ENCODE results near the gene THSD4.
"Not testable (repeated sequence)": the region's sequence is repeated elsewhere in the genome, so short reads cannot be mapped to it uniquely, and the experiment has no call there.

Gene THSD4

GRCh38 chr15:71709808-71710418, 594.6 kb downstream of the THSD4 start:
- no peak for DNase-seq

GRCh38 chr15:71712182-71712581, 596.9 kb downstream of the THSD4 start:
- DNase-seq, result no peak

DNA sequence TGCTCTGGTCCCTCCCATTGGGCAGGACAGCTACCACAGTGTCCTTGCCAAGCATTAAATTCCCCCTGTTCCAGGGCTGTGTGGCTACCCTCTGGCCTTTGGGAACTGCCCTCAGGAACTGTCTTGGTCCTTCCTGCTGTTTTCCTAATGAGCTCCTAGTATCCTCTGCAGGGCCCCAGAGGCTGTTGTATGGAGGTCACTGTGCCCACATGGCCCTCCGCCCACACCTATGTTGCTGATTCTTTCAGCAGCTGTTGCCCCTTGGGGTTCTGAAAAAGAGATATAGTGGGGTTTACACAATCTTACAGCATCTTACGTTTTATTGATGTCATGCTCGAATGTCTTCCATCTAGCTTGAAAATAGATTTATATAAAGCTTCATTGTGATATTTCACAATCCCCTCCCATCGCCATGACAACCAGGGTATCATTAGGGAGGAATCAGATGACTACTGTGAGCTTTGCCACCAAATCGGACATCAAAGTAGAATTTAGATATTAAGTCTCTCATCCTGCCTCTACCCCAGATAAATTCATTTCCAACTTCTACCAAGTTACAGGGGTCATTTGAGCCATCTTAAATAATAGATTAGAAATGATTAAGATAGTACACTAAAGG, 598.0 kb downstream of the THSD4 start:
- DNase-seq, result no peak

DNA sequence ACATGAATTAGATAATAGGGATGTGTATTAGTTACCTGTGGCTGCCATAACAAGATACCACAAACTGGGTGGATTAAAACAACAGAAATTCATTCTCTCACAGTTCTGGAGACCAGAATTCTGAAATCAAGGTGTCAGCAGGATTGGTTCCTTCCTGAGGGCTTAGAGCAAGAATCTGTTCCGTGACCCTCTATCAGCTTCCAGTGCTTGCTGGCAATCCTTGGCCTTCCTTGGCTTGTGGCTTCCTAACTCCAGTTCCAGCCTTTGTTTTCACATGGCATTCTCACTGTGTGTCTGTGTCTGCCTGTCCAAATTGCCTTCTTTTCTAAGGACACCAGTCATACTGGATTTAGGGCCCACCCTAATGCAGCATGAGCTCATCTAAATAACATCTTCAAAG, 600.6 kb downstream of the THSD4 start:
- DNase-seq, result no peak

GRCh38 chr15:71716990-71717389, 601.7 kb downstream of the THSD4 start:
- no peak for DNase-seq

DNA sequence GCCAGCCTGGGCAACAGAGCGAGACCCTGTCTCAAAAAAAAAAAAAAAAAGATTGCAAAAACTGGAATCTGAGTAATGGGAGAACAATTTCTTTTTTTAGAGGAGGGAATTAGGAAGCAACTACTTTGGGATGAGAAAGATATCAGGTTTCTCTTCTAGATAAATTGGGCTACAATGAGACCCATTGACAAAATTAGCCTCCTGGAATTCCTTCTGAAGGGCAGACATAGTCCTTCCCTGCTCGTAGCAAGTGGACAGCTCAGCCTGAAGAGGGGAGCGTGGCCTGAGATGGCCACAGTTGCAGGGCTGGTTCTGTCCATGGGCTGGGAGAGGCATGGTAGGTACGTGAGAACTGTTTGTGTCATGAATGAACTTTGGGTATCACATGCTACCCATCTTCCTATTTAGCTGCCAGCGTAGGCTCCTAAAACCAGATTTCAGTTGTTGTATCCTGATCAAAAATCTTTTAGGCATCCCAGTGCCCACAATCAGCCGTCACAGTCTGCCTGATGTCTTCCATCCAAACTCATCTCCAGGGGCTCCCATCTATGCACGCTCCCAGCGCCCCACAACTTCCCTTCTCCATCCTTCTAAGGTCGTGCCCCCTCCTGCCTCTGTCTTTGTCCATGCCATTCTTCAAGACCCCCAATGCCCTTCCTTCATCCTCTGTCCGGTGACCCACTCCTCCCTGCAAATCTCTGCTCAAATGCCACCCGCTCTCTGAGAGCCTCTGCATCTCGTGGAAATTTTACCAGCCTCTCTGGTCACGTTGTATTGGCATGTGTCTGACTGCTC, 603.0 kb downstream of the THSD4 start:
- no peak for DNase-seq

DNA sequence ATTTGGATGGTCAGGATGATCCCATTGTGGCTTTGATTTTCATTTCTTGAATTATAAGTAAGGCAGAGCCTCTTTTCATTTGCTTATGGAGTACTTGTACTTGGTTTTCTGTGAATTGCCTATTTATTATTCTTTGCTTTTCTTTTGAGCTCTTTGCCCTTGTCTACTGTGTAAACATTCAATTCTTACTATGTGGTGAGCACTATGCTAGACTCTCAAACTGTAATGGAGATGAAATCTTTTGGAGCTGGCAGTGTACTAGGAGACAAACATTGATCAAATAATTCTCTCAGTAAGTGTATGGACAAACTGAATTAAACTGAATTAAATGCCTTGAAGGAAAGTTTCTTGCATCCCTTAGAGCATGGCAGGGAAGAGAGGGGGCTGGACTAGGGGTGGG, 608.1 kb downstream of the THSD4 start:
- no peak for DNase-seq

GRCh38 chr15:71725207-71725955, 610.1 kb downstream of the THSD4 start:
- DNase-seq, result not testable (repeated sequence)

- DNase-seq, result no peak
These were observed 613.6 kb downstream of the THSD4 start for GRCh38 chr15:71728881-71729280.

GRCh38 chr15:71729319-71729718, 614.0 kb downstream of the THSD4 start:
- DNase-seq, result no peak

DNA sequence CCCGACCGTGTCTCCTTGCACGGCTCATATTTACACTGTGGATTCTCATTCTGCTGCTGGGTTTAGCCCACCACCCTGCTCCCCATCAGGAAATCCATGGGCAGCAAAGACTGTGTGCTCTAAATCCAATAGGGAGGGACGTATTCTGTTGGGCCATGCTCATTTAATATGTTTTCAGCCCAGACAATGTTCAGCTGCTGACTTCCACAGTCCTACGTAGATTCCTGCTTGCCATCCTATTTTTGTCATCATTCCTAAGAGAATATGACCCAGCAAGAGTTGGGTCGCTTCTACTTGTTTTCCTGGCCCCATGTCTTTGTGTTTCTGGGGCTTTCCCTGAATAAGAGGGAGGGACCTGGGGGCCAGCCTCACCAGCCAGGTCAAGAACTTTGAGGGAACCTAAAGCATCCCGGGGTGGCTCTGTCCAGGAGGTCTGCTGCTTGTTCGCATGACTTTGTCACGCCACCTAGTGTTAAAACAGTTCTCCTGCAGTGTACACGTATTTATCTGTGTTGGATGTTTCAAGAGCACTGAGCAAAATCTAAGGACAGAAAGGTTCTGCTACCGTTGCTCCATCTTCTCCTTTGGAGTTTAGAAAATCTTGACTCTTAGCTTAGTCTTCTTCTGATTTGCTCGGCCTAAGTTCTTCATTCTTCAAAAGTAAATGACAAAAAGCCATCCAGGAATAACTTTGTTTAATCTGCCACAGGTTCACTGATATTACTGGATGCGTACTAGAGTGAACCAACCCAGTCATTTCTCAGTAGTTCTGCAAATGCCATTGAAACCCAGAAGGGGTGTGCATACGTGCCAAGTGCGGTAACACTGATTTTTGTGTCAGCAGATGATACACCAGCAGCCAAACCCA, 615.2 kb downstream of the THSD4 start:
- peak; percentile 3 for DNase-seq

- DNase-seq, result no peak
These were observed 617.4 kb downstream of the THSD4 start for GRCh38 chr15:71732636-71733035.

DNA sequence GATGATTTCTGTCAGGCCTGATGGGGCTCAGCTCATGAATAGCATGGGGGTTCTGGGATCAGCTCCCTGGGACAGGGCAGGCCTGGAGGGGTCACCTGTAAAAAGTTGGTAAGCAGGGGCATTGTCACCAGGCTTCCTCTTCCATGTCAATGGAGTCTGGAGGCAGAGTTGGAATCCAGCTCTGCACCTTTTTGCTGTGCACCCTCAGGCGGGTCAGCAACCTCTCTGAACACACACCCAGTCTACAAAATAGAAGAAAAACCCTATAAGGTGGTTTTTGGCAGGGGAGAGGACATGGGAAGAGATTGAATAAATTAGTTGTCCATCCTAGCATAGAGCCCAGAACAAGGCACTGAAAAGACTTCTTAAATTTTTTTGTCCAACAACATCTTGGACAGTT, 617.9 kb downstream of the THSD4 start:
- DNase-seq, result no peak

DNA sequence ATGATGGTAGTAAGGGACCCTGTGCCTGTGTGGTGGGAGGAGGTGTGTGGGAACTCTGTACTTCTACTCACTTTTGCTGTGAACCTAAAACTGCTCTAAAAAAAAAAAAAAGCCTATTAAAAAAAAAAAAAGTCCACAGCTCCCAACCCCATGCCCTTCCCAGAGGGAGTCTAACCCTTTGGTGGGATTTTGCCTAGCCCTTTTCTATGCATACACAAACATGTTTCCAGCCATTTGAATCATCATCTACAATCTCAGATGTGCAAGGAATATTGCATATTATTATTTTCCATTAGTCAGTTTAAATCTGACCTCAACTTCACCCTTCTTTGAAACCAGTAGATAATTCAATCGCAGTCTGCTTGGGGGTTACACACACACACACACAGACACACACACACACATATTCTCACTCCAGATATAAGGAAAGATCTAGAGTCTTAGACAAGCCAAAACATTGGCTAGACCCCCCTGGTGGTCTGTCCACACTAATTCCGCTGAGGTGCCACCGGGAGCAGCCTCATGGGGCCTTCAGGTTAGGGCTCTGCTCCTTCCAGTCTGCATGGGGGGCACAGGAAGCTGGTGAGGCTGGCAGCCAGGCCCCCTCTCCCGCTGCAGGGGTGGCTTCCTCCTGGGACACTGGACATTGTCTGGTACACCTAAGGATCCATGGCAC, 619.6 kb downstream of the THSD4 start:
- no peak for DNase-seq

DNA sequence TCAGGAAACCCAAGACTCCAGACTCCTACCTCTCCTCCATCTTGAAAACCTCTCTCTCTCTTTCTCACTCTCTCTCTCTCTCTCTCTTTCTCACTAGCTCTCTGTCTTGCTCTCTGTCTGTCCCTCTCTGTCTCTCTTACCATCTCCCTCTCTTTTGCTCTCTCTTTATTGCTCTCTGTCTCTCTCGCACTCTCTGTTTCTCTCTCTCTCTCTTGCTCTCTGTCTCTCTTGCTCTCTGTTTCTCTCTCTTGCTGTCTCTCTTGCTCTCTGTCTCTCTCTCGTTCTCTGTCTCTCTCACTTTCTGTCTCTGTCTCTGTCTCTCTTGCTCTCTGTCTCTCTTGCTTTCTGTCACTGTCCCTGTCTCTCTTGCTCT, 620.1 kb downstream of the THSD4 start:
- DNase-seq, result no peak

GRCh38 chr15:71736286-71736947, 621.1 kb downstream of the THSD4 start:
- DNase-seq, result no peak

DNA sequence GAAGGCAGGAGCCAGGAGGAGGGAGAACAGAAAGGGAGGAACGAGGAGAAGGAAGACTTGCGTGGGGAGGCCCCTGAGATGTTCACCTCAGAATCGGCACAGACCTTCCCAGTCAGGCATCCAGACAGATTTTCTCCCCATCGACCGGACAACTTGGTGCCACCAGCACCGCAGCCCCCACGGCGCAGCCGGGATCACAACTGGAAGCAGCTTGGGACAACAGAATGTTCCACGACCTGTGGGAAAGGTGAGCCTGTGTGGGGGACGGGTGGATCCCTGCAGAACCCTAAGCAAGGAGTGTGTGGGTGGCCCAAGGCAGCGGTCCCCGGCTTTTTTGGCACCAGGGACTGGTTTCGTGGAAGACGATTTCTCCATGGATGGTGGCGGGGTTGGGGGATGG, 622.5 kb downstream of the THSD4 start:
- DNase-seq, result no peak

- DNase-seq, result no peak
These were observed 624.1 kb downstream of the THSD4 start for GRCh38 chr15:71739355-71739754.

GRCh38 chr15:71742964-71743363, 627.7 kb downstream of the THSD4 start:
- no peak for DNase-seq

GRCh38 chr15:71743861-71744382, 628.7 kb downstream of the THSD4 start:
- DNase-seq, result peak; percentile 58

GRCh38 chr15:71746719-71747118, 631.4 kb downstream of the THSD4 start:
- no peak for DNase-seq

All from activated naive CD4-positive, alpha-beta T cell treated with Interleukin-2 at 50 U/mL for 16 hours (primary cell).